ENCODE measurements around the gene CUBN.

Gene CUBN

GRCh38 chr10:17010363-17011145 lies 119.1 kb downstream of the CUBN start:
- DNase-seq (ENCODE audit: low read depth), result no peak

DNA sequence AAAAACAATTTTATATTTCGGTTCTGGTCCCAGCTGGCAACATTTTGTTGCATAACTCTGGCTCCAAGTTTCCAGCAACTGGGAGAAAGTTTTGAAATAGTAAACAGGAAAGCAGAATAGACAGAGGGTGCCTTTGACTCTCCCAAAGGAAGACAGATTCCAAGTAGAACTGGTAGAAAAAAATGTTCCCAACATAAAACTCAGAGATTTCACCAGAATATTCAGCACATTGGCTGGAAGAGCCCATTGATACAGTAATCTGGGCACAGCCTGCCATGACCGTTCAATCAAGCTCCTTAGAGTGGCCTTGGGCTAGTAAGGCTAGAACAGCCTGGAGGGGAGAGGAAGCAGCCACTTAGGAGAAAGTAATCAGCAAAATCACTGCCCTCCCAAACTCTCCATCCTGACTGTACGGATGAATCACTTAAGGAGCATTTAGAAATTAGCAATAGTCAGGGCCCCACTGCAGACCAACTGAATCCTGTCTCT lies 120.4 kb downstream of the CUBN start:
- DNase-seq (ENCODE audit: low read depth), result no peak

- DNase-seq (ENCODE audit: low read depth), result no peak
Measured at GRCh38 chr10:17007418-17007770, 122.2 kb downstream of the CUBN start.

- DNase-seq (ENCODE audit: low read depth), result no peak
Measured at GRCh38 chr10:17006631-17007417, 122.8 kb downstream of the CUBN start.

- DNase-seq (ENCODE audit: low read depth), result no peak
Measured at GRCh38 chr10:17005621-17006566, 123.7 kb downstream of the CUBN start.

DNA sequence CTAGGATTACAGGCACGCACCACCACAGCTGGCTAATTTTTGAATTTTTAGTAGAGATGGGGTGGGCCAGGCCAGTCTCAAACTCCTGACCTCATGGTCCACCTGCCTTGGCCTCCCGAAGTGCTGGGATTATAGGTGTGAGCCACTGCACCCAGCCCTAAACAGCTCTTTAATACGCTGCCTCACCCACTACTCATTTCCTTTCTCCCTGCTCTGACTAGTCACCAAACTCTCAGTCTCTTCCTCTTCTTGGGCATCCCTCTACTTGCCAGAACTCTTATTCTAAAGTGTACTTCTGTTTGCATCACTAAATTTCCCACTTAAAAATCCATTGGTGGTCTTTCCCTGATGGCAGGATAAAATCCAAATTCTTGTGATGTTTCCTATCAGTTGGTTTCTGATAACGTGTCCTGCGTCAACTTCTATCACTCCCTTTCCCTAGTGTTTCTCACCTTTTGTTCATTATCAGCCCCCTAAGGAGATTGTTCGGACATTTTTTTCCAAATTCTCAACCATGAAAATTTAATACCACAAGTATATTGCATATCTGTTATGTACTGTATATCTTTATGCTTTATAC lies 124.7 kb downstream of the CUBN start:
- no peak for DNase-seq (ENCODE audit: low read depth)

- no peak for DNase-seq (ENCODE audit: low read depth)
Measured at GRCh38 chr10:17003651-17004286, 125.8 kb downstream of the CUBN start.

DNA sequence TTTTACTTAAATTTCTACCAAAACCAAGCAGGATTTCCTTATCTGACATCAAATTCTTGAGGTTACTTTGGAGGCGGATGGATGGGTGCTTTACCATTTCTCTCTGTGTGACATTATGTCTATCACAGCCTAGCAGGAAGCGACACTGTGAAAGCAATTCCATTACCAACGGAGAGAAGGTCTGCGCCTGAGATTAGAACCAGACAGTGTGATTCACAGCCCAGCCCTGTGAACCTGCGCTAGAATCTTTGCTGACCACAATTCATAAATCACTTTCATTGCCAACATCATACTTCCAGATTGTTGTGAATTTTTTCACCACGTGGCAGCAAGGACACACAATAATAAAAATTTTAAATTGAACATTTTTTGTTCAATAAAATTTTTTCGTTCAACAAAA lies 126.5 kb downstream of the CUBN start:
- DNase-seq (ENCODE audit: low read depth), result peak; percentile 32

DNA sequence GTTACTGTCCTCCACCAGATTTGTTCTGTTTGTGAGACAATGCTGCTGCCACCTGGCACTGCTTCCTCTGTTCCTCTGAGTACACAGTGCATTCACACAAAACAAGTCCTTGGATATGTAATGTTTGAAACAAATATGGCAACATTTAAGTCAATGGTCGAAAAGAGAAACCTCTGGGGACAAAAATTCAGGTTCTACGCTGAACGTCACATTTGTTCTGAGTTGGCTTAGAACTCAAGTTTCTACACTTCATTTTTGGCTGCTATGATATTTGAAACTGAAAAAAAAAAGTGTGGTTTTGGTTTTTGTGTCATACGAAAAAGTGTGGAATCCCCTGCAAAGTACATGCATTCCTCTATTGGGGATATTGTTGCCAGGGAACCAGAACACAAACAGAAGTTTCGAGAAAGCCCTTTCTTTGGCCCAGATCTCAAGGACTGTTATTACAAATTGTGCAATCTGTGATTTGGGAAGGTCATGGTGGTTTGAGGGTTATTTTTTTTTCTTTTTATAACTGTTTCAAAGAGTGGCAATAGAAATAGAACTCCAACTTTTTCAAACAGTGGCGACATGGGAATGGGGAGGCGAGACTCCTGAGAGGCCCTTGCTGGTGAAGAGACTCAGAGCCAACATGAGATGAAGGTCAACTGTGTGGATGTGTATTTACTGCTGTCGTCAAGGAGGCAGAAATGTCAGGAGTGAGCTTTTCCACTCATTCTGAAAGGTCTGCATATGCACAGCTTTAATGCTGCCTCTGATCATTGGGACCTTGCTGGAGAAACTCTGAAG lies 127.5 kb downstream of the CUBN start:
- DNase-seq (ENCODE audit: low read depth), result no peak

GRCh38 chr10:17001297-17001744 lies 128.3 kb downstream of the CUBN start:
- no peak for DNase-seq (ENCODE audit: low read depth)

DNA sequence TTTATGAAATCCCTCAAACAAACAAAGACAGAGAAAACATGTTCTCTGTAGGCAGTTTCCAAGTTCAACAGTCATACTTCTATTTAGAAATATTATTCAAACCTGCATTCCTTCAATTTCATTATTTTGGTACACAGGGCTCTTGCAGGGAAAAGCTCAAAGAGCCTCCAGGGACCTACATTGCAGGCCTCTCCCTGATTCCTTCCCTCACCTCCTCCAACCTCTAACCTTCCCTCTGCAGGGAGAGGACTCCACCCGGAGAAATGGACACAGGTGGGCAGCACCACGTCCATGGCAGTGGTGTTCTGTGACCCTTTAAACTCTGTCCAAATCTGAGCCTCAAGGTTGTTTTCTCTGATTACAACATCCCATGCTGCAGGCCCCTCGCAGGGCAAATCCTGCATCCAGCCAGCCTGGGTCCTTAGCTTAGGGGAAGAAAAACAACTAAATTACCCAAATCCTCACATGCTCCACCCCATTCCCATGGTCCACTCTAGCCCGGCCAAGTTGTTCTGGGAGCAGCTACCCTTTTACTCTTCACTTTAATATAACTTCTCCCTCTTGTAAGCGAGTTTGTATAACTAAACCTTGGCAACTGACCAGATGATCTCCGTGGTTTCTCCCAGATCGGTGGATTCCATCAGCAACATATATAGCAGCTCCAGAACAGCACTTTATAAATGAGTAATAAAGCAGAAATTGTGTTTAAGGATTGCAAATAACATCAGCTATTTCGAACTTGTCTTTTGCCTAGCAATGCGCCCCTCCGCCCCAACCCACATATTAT lies 129.8 kb downstream of the CUBN start:
- DNase-seq (ENCODE audit: low read depth), result no peak

DNA sequence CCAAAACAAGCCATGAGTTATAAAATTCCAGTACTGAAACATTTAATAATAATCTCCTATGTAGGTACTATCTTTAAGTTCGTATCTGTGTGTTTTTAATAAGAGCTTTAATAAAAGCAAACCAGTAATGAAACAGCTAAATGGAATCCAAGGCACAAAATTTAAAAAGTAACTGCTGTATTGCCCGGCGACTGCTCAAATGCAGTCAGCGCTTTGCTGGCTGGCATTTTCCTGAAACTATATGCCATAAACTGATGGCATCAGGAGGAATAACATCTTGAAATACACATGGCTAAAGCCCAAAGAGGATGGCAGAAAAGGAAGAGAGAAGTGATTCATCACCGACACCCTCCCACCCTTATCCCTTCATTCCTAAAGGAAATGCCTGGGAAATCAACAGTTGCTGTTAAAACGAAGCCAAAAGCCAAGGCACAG lies 133.1 kb downstream of the CUBN start:
- no peak for DNase-seq (ENCODE audit: low read depth)

DNA sequence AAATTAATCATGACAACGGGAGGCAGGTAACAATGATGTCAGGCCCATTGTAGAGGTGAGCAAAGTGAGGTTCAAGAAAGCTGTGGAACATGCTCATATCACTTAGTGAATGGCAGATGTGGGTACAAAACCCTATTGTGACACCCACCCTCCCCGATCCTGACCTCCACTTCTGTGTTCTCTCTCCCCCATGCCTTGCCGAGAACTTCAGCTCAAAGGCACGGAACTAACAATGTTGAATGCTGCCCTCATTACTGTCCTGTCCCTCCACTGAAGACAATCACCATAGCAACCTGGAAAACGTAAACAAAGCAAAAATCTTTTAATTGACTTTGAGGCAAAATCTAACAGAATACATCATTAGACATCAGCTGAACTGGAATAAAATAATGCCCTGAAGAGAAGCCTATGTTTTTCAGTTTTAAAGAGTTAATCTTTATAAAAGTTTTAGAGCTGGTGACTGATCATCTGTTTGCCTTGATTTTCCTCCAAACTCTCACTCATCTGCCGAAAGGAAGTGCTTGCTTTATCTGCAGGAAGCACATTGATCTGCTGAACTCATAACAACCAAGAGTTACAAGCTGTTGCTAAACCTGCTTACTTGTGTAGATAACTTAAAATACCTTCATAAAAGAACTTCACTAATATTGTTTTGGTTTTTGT lies 133.6 kb downstream of the CUBN start:
- DNase-seq (ENCODE audit: low read depth), result no peak

DNA sequence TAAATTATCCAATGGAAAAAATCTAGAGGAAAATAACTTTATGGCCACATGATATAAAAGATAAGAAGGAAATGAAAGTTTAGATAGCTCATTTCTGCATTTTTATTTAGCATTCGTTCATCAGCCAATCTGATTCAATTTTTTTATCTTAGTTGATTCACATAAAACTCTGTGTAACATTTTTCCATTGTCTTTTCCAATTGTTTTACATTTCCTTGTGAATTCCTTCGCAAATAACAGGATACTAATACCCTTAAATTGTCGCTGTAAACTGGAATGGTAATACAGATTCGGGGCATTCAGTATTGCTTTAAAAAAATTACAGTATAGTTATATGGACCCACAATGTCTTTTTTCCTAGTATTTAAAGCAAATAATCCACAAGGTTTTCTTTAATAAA lies 136.4 kb downstream of the CUBN start:
- no peak for DNase-seq (ENCODE audit: low read depth)

DNA sequence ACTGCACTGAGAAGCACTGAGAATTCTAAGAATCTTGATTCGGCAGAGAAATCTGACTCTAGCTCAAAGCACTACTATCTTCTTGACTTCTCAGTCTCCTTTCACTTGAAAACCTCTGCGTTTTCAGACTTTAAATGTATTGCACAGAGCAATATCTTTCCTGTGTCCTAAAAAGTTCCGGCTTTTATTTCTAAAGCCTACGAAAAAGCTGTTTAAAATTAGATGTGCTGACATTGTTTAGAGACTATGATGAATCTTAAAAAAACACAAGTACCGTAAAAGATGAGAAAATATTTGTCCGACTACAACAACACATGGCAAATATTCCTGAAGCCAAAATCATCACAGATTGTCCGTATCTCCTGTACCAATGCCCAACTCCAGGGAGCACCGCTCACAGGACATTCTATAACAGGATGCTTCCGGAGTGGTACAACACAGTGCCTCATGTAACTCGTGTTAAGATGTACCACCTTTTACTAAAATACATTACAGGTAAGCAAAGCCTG lies 136.9 kb downstream of the CUBN start:
- no peak for DNase-seq (ENCODE audit: low read depth)

GRCh38 chr10:16991011-16991410 lies 138.6 kb downstream of the CUBN start:
- no peak for DNase-seq (ENCODE audit: low read depth)

GRCh38 chr10:16989826-16990293 lies 139.8 kb downstream of the CUBN start:
- no peak for DNase-seq (ENCODE audit: low read depth)

GRCh38 chr10:16988900-16989299 lies 140.7 kb downstream of the CUBN start:
- DNase-seq (ENCODE audit: low read depth), result no peak
